ENCODE measurements around the gene TXNDC16. TPM values are rescaled to one million over a fixed set of nuclear protein-coding genes. Genes with fewer than 3 reads are reported as not detected.

TXNDC16 gene
- total RNA-seq, 2 donors from 2014 or later = 14.0 to 37.1 TPM

DNA sequence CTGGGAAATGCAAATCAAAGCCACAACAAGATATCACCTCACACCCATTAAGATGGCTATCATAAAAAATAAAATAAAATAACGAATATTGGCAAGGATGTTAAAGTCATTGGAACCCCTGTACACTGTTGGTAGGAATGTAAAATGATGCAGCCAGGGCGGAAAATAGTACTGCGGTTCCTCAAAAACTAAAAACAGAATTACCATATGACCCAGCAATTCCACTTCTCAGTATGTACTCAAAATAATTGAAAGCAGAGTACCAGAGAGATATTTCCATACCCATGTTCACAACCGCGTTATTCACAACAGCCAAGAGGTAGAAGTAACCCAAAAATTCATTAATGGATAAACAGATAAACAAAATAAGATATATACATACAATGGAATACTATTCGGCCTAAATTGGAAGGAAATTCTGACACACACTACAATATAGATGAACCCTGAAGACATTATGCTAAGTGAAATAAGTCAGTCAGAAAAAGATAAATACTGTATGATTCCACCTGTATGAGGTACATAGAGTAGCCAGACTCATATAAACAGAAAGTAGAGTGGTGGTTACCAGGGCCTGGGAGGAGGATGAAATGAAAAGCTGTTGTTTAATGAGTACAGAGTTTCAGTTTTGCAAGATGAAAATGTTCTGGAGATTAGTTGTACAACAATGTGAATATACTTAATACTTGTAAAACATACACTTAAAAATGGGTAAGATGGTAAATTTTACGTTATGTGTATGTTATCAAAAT is 84.6 kb downstream of the TXNDC16 start:
- WGBS = 91% methylated on average over 7 of the region's 7 CpGs
- Histone ChIP-seq H3K36me3 (no peaks in the 10 kb centered on the region), H3K9me3 (no peaks in the 10 kb centered on the region), H3K27ac (no peak overlapping the region), H3K4me1 (replicated peaks) (no peaks in the 10 kb centered on the region), H3K4me3 (no peak overlapping the region), H3K27me3 (replicated peaks; ENCODE audit: insufficient read depth) (no peaks in the 10 kb centered on the region)
- intact Hi-C loops (cut with DNase I) = no loop called here
- TF ChIP-seq CTCF (IDR thresholded peaks at IDR 0.05) (no peak), POLR2A (IDR thresholded peaks at IDR 0.05) (no peak), POLR2AphosphoS5 (IDR thresholded peaks at IDR 0.05) (no peak)
- DNase-seq (ENCODE audit: low spot score) = no peak

DNA sequence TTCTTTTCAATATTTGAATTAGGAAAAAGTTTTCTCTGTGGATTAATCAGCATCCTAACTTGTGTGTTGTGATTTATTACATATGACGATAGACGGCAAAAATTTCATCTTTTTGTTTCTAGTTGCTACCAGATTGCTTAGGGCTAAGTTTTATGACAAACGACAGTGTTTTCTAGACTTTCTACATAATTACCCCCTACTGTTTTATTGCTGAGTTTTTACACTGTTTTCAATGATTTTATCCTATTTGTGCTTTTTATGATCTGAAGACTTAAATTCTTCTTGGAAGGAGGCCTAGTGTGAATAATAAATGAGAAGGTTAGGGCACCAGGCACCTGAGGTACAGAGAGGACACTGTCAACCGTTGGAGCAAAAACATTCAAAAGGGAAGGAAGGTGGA is 88.1 kb downstream of the TXNDC16 start:
- Histone ChIP-seq H3K9me3 (no peaks in the 10 kb centered on the region), H3K4me1 (replicated peaks) (no peaks in the 10 kb centered on the region), H3K36me3 (no peaks in the 10 kb centered on the region), H3K4me3 (no peak overlapping the region), H3K27me3 (replicated peaks; ENCODE audit: insufficient read depth) (no peaks in the 10 kb centered on the region), H3K27ac (no peak overlapping the region)
- TF ChIP-seq CTCF (IDR thresholded peaks at IDR 0.05) = no peak
- TF ChIP-seq POLR2AphosphoS5 (IDR thresholded peaks at IDR 0.05) = no peak
- TF ChIP-seq POLR2A (IDR thresholded peaks at IDR 0.05) = no peak
- 85% methylated on average over 4 of the region's 4 CpGs for WGBS
- intact Hi-C loops (cut with DNase I) = no loop called here
- no peak for DNase-seq (ENCODE audit: low spot score)

DNA sequence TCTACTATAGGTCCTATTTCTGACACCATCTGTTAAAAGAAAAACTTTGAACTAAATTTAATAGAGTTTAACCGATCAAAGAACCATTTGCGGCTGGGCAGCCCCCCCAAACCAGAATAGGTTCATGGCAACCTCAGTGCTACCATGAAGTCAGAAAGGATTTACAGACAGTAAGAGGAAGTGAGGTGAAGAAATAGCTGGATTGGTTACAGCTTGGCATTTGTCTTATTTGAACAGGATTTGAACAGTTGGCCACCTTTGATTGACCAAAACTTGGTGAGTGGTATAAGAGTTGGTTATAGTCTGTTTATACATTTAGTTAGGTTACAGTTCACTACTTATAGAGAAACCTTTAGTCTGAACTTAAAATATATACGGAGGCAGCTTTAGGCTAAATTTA is 88.9 kb downstream of the TXNDC16 start:
- intact Hi-C loops (cut with DNase I) = no loop called here
- no peaks in the 10 kb centered on the region for H3K27me3 ChIP-seq (replicated peaks; ENCODE audit: insufficient read depth)
- WGBS = 100% methylated on average over 3 of the region's 3 CpGs
- TF ChIP-seq POLR2AphosphoS5 (IDR thresholded peaks at IDR 0.05) (no peak), POLR2A (IDR thresholded peaks at IDR 0.05) (no peak), CTCF (IDR thresholded peaks at IDR 0.05) (no peak)
- no peak overlapping the region for H3K4me3 ChIP-seq
- no peaks in the 10 kb centered on the region for H3K9me3 ChIP-seq
- H3K4me1 ChIP-seq (replicated peaks) = no peaks in the 10 kb centered on the region
- no peaks in the 10 kb centered on the region for H3K36me3 ChIP-seq
- H3K27ac ChIP-seq = no peak overlapping the region
- DNase-seq (ENCODE audit: low spot score) = no peak

- no peak for DNase-seq (ENCODE audit: low spot score)
- TF ChIP-seq CTCF (IDR thresholded peaks at IDR 0.05) = no peak
- TF ChIP-seq POLR2AphosphoS5 (IDR thresholded peaks at IDR 0.05) = no peak
- TF ChIP-seq POLR2A (IDR thresholded peaks at IDR 0.05) = no peak
- Histone ChIP-seq H3K9me3 (no peaks in the 10 kb centered on the region), H3K4me3 (no peak overlapping the region), H3K27ac (no peak overlapping the region), H3K36me3 (no peaks in the 10 kb centered on the region), H3K4me1 (replicated peaks) (no peaks in the 10 kb centered on the region), H3K27me3 (replicated peaks; ENCODE audit: insufficient read depth) (no peaks in the 10 kb centered on the region)
- intact Hi-C loops (cut with DNase I) = no loop called here
- 100% methylated on average over 1 of the region's 1 CpG for WGBS
These were observed 90.6 kb downstream of the TXNDC16 start for GRCh38 chr14:52461721-52462120.

GRCh38 chr14:52458721-52459085 is 93.6 kb downstream of the TXNDC16 start:
- no peak for DNase-seq (ENCODE audit: low spot score)
- H3K36me3 ChIP-seq = no peaks in the 10 kb centered on the region
- no peaks in the 10 kb centered on the region for H3K4me1 ChIP-seq (replicated peaks)
- H3K27me3 ChIP-seq (replicated peaks; ENCODE audit: insufficient read depth) = no peaks in the 10 kb centered on the region
- no peak for TF ChIP-seq CTCF (IDR thresholded peaks at IDR 0.05)
- TF ChIP-seq POLR2AphosphoS5 (IDR thresholded peaks at IDR 0.05) = no peak
- no peak for TF ChIP-seq POLR2A (IDR thresholded peaks at IDR 0.05)
- no peak overlapping the region for H3K27ac ChIP-seq
- H3K9me3 ChIP-seq = no peaks in the 10 kb centered on the region
- no peak overlapping the region for H3K4me3 ChIP-seq
- WGBS = 90% methylated on average over 1 of the region's 1 CpG
- intact Hi-C loops (cut with DNase I) = no loop called here

Measured in prostate gland (tissue), 2 donors.